Upper lobe of left lung (tissue), 4 donors: ENCODE results near the gene CPA1.

ENCODE experiments used
- CTCF ChIP-seq, 6 experiments: fragments of 450-650 bp in 4 of 6; fragments of 200-600 bp in 2 of 6; sonication (generic) in 2 of 6; IDR thresholded peaks; one replicate each; pipeline ENCODE4 v1.5.1; 2016 to 2019; ENCODE audit warnings: antibody characterized with exemption in 6 of 6
- POLR2AphosphoS5 ChIP-seq, 2 donors: sonication (generic); formaldehyde crosslinking; IDR thresholded peaks; one replicate each; pipeline ENCODE4 v1.5.1; 2017; ENCODE audit warnings: antibody characterized with exemption in 2 of 2

GRCh38 chr7:130390486-130390885 lies 10.2 kb downstream of the CPA1 start:
- TF ChIP-seq CTCF (IDR thresholded peaks at IDR 0.05) (no peak), POLR2AphosphoS5 (IDR thresholded peaks at IDR 0.05) (no peak)
